ENCODE data around the gene ZFYVE27.
A peak's percentile ranks its signal among the peaks of the same experiment; 100 is the strongest.

The ZFYVE27 gene

DNA sequence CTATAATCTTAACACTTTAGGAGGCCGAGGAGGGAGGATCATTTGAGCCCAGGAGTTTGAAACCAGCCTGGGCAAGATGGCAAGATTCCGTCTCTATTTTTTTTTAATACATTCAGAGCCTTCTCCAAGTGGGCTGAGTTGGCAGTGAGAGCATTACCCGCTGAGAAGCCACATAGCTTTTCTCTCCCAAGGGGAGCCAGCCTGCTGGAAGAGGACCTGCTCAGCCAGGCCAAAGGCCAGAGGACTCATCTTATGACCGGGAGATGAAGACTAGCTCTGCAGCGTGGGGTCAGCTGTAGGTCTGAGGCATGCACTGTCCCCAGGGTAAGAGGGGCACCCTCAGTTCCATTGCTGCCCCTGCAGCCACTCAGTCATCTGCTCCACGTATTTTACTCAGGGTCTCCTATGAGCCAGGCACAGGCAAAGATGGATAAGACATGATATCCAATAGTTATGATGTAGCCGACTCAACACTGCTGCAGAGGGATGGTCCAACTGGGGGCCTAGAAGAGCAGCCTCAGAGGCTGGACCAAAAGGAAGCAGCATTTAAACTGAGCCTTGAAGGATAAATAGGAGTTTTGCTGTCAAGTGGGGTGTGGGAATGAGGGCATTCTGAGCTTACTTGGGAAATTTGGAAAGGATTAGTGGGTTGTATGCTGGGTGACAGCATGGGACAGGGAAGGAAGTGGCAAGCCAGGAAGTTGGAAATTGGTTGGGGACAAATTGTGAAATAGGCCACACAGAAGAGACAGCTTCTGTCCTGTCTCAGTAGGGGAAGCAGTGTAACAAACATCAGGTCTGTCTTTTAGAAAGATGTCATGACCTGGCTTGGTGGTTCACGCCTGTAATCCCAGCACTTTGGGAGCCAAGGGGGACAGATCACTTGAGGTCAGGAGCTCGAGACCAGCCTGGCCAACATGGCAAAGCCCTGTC, 25.0 kb upstream of the ZFYVE27 start:
- ATAC-seq (no peak), DNase-seq (ENCODE audit: low spot score in 2 of 2) (no peak)
- Mint-ChIP-seq H3K36me3 (no peaks in the 10 kb centered on the region), H3K27ac (no peak overlapping the region), H3K4me1 (peaks cover 13% of the 10 kb centered on the region), H3K9me3 (no peaks in the 10 kb centered on the region), H3K4me3 (peak overlapping the region; percentile 95)

DNA sequence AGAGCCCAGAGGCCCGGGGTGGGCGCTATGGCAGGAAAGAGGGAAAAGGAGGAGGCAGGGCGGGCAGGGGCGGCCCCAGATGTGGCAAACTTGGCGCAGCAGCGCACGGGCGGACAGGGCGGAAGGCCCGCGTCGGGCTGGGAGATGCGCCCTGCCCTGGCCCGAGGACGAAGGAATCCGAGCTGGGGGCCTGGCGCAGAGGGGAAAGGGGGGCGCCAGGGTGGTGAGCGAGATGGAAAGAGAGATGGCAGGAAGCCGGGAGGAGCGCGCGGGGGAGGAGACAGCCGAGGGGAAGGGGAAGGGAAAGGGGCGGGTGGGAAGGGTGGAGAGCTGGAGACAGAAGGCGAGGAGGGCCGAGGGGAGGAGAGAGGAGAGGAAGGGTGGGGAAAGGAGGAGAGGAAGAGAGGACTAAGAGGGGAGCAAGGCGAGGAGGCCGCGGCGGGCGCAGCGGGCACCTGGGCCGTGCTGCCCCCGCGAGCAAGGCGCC, 23.5 kb upstream of the ZFYVE27 start, which contains the start of gene MARVELD1:
TSS of gene MARVELD1 (plus strand) at position 392 of the 487 bp plus-strand sequence. CDS start 147 bp downstream, outside the sequence.
- no peak for ATAC-seq
- peaks cover 13% of the 10 kb centered on the region for H3K4me1 Mint-ChIP-seq
- no peak for DNase-seq (ENCODE audit: low spot score in 2 of 2)
- H3K9me3 Mint-ChIP-seq = no peaks in the 10 kb centered on the region
- no peaks in the 10 kb centered on the region for H3K36me3 Mint-ChIP-seq
- H3K4me3 Mint-ChIP-seq = peak within 1 kb of the TSS; percentile 95
- peak within 1 kb of the TSS; percentile 88 for H3K27ac Mint-ChIP-seq

DNA sequence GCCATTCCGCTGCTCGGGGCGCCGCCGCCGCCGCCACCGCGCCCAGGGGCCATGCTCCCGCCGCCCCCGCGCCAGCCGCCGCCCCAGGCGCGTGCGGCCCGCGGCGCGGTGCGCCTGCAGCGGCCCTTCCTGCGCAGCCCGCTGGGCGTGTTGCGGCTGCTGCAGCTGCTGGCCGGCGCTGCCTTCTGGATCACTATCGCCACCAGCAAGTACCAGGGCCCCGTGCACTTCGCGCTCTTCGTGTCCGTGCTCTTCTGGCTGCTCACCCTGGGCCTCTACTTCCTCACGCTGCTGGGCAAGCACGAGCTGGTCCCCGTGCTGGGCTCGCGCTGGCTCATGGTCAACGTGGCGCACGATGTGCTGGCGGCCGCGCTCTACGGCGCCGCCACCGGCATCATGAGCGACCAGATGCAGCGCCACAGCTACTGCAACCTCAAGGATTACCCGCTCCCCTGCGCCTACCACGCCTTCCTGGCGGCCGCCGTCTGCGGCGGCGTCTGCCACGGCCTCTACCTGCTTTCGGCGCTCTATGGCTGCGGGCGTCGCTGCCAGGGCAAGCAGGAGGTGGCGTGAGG, 23.0 kb upstream of the ZFYVE27 start:
- peak overlapping the region; percentile 95 for H3K4me3 Mint-ChIP-seq

DNA sequence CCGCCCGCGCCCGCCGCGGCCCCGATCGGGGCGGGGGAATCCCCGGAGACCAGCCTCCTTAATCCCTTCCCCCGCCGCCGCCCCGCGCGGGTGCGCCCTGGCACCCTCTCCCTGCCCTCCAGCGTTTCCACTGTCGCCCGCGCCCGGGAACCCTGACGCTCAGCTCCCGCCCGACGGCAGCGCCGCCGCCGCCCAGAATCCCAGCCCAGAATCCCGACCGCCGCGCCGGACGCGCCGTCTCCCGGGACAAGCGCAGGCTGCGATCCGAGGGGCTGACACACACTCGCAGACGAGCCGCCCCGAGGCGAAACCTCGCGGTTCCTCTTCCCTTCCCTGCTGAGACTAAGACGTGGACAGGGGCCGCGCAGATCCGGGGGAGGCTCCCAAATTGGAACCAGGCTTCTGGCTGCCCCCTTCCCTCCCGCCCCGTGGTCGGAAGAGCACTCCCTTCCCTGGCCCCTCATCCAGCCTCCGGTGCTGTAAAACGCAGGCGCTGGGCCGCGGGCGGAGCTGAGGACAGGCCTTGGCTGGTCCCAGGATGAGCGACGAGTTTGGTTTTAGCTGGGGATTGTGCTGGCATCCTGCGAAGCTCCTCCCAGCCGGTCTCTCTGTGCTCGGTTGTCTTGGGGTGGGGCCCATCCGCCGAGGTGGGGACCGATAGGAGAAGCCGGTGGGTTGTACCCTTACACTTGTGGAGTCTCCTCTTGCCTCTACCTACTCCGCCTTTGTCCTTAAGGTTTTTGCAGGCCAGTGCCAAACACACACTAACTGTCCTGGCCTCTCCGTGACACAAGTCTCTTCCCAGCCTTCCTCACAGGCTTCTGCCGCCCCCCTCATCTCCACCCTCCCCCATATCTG, 22.3 kb upstream of the ZFYVE27 start:
- peak; percentile 65 for ATAC-seq
- DNase-seq (ENCODE audit: low spot score in 2 of 2) = no peak
- Mint-ChIP-seq H3K9me3 (no peaks in the 10 kb centered on the region), H3K4me3 (peak overlapping the region; percentile 95), H3K4me1 (peaks cover 13% of the 10 kb centered on the region), H3K36me3 (no peaks in the 10 kb centered on the region), H3K27ac (peak overlapping the region; percentile 88)

More for the DNA sequence above, 23.0 kb upstream of the ZFYVE27 start:
- Mint-ChIP-seq H3K27ac (peak overlapping the region; percentile 88), H3K4me1 (peaks cover 13% of the 10 kb centered on the region), H3K36me3 (no peaks in the 10 kb centered on the region), H3K9me3 (no peaks in the 10 kb centered on the region)
- ATAC-seq (peak; percentile 83), DNase-seq (ENCODE audit: low spot score in 2 of 2) (peak; percentile 43 to 68)

DNA sequence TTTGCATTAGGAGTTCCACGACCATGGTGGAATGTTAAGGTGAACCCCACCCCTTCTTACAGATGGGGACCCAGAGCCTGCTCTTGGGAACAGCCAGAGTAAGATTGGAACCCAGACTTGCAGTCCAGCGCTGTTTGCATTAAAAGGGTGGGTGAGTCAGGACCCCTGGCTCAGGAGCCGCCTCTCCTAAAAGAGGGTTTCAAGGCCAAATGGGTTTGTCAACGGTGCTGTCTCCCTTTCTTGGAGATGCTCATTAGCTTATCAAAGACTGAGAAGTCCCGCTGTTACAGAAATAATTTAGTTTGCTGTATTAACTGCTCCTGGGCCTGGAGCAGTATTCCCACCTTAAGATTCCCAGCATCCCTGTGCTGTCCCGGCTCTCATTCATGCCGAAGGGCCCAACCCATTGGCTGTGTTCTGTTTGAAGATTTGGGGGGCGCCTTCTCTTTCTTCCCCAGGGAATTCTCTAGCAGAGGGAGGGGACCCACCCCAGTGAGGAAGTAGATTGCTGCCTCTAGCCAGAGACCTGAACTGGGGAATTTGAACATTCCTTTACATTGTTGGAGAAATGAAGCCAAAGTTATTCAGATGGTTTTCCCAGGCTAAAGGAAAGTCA, 21.6 kb upstream of the ZFYVE27 start:
- H3K4me3 Mint-ChIP-seq = peak overlapping the region; percentile 95
- DNase-seq (ENCODE audit: low spot score in 2 of 2) (no peak), ATAC-seq (no peak)
- no peaks in the 10 kb centered on the region for H3K9me3 Mint-ChIP-seq
- no peak overlapping the region for H3K27ac Mint-ChIP-seq
- peaks cover 13% of the 10 kb centered on the region for H3K4me1 Mint-ChIP-seq
- H3K36me3 Mint-ChIP-seq = no peaks in the 10 kb centered on the region

DNA sequence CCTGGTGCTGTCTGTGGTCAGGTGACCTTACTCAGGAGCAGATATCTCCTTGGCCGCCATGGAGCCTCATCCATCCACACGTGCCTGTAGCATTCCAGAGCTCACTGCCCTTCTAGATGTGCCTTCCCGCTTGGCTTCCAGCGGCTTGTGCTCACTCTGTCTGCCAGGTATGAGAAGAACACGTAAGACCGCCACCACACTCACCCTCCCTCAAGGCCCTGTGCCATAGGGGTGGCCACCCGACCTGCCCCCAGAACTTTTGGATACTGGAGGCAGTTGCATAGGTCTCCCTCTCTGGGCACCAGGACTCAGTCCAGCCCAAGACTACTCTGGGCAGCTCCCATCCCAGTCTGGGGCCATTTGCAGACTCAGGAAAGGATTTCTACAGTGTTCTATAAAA, 19.3 kb upstream of the ZFYVE27 start:
- no peaks in the 10 kb centered on the region for H3K36me3 Mint-ChIP-seq

DNA sequence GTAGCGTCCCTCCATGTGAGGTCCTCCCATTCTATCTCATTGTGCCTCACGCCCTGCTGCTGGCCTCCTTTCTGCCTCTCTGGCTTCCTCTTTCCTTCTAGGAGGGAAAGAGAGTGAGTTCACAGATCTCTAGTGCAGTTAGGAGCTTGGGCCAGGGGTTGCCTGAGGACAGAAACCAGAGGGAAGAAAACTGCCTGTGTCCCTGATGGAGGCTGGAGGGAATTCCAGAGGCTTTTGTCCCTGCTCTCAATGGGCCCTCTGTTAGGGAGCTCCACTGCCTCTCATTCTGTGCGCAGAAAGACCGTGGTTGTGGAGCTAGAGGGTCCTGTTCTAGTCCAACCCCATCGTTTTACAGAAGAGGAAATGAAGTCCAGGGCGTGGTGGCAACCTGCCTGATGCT, 18.8 kb upstream of the ZFYVE27 start:
- no peaks in the 10 kb centered on the region for H3K9me3 Mint-ChIP-seq
- no peak overlapping the region for H3K4me3 Mint-ChIP-seq

More for the DNA sequence above, 19.3 kb upstream of the ZFYVE27 start:
- Mint-ChIP-seq H3K9me3 (no peaks in the 10 kb centered on the region), H3K4me1 (peaks cover 12% of the 10 kb centered on the region), H3K27ac (peak overlapping the region; percentile 24), H3K4me3 (no peak overlapping the region)
- DNase-seq (ENCODE audit: low spot score in 2 of 2) = no peak
- ATAC-seq = no peak

DNA sequence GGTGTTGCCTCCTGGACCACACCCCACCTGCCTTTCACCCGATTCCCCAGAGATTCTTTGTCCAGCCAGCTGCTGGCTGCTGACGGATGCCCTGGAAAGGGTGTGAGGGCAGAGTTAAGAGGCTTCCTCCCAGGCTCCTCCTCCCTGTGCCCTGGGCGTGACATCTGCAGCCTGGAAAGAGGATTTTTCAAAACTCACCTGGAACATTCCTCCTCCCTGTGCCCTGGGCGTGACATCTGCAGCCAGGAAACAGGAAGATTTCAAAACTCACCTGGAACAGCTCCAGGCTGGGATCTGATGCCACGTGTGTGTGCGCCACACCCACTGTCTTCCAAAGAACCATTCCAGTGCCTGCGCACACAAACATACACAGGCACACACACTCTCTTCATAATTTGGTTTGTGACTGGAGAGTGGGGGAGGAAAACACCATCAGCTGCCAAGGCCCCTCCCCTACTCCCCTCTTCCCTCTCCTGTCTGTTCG, 18.2 kb upstream of the ZFYVE27 start:
- no peaks in the 10 kb centered on the region for H3K9me3 Mint-ChIP-seq
- no peak overlapping the region for H3K4me3 Mint-ChIP-seq
- DNase-seq (ENCODE audit: low spot score in 2 of 2) (no peak), ATAC-seq (no peak)
- H3K4me1 Mint-ChIP-seq = peaks cover 6% of the 10 kb centered on the region
- H3K27ac Mint-ChIP-seq = no peak overlapping the region
- no peaks in the 10 kb centered on the region for H3K36me3 Mint-ChIP-seq

More for the DNA sequence above, 18.8 kb upstream of the ZFYVE27 start:
- peak overlapping the region; percentile 24 for H3K27ac Mint-ChIP-seq
- ATAC-seq = no peak
- no peaks in the 10 kb centered on the region for H3K36me3 Mint-ChIP-seq
- no peak for DNase-seq (ENCODE audit: low spot score in 2 of 2)
- H3K4me1 Mint-ChIP-seq = peaks cover 7% of the 10 kb centered on the region

DNA sequence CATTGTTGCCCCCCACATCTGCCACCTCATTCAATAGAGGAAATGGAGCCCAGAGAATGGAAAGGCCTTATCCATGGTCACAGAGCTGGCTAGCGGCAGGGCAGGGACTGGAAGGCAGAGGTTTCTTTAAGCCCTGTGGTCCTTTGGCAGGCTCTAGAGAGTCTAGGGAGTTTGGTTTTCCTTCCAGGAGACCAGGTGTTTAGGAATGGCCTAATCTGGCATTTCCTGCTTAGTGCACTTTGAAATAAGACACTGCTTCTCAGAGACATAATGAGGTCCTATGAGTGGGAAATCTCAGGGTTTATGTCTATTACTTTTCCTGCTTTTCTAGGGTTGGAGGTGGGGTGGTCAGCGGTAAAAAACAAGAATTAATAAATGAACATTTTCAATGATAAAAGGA, 17.3 kb upstream of the ZFYVE27 start:
- ATAC-seq = no peak
- Mint-ChIP-seq H3K4me3 (no peak overlapping the region), H3K27ac (no peak overlapping the region), H3K36me3 (no peaks in the 10 kb centered on the region), H3K9me3 (no peaks in the 10 kb centered on the region), H3K4me1 (no peaks in the 10 kb centered on the region)
- no peak for DNase-seq (ENCODE audit: low spot score in 2 of 2)

DNA sequence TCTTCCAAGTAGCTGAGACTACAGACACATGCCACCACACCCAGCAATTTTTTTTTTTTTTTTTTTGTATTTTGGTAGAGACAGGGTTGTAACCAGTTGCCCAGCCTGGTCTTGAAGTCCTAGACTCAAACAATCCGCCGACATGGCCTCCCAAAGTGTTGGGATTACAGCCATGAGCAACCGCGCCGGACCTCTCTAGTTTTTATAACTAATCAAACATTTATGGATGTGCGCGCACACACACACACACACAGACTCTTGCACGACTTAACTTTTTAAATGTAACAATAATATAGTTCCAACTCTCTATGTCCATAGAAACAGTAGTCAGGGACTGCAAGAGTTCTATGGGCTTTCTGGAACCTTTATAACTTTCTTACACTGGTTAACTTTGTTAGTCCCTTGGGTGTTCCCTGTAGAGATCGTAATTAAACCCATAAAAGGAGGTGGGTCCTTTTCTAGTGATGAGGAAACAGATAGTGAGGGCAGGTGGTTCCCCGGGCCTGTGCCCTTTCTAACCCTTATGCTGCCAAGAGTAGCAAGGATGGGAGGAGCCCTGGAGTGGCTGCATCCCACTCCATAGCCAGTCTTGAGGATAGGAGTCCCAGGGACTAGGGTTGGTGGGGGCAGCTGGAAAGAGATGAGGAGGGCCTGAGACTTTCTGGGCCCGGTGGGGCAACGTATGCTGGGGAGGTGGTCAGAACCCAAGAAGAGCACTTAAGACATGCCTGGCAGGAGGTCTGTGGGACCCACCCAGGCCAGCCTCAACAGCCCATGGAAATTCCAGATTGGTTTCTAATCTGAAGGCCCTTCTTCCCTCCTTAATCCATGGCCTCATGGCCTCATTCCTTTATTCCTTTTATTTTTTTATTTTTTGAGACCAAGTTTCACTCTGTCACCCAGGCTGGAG, 14.8 kb upstream of the ZFYVE27 start:
- Mint-ChIP-seq H3K4me1 (peaks cover 6% of the 10 kb centered on the region), H3K27ac (no peak overlapping the region), H3K36me3 (no peaks in the 10 kb centered on the region), H3K4me3 (no peak overlapping the region), H3K9me3 (no peaks in the 10 kb centered on the region)
- DNase-seq (ENCODE audit: low spot score in 2 of 2) (no peak), ATAC-seq (no peak)

DNA sequence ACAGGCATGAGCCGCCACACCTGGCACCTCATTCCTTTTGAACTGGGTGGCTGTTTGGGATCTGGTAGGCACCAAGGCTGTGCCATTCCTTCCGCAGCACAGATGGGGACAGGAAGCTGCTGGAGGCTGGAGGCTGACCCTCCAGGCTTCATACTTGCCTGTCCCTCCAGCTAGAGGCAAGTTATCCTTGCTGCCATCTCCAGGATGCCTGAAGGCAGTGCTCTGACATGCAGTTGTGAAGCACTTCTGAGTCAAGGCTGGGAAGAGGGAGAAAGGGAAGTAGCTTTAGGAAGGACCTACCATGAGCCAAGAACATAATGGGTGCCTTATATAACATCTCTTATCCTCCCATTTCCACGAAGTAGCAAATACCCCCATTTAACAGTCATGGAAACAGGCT, 13.9 kb upstream of the ZFYVE27 start:
- H3K4me1 Mint-ChIP-seq = peaks cover 6% of the 10 kb centered on the region

DNA sequence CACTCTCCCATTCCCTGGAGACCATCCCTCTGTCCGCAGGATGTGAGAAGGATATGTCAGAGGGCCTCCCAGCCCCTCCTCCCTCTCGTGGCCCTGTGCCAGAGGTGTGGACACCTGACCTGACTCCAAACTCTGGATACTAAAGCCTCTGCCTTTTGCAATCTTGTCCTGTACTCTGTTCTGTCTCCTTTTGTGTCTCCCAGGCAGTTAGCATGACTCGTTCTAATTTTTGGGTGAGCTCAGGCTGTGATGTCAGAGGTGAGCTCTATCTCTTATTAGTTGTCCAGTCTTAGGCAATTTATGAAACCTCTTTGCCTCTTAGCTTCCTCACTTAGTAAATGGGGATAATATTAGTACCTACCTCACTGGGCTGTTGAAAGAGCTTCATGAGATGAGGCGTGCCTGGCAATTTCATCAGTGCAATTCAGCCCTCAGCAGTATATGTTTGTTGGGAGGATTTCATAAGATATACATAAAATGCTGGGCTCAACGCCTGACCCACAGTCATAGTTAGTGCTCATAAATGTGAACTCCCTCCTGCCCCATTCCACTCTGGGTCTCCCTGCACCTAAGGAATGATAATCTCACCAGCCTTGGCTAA, 12.5 kb upstream of the ZFYVE27 start:
- DNase-seq (ENCODE audit: low spot score in 2 of 2) = no peak
- no peaks in the 10 kb centered on the region for H3K9me3 Mint-ChIP-seq
- ATAC-seq = no peak
- H3K36me3 Mint-ChIP-seq = no peaks in the 10 kb centered on the region
- peaks cover 6% of the 10 kb centered on the region for H3K4me1 Mint-ChIP-seq
- no peak overlapping the region for H3K27ac Mint-ChIP-seq
- H3K4me3 Mint-ChIP-seq = no peak overlapping the region

More for the DNA sequence above, 13.9 kb upstream of the ZFYVE27 start:
- ATAC-seq (no peak), DNase-seq (ENCODE audit: low spot score in 2 of 2) (no peak)
- Mint-ChIP-seq H3K9me3 (no peaks in the 10 kb centered on the region), H3K36me3 (no peaks in the 10 kb centered on the region), H3K27ac (no peak overlapping the region), H3K4me3 (no peak overlapping the region)

DNA sequence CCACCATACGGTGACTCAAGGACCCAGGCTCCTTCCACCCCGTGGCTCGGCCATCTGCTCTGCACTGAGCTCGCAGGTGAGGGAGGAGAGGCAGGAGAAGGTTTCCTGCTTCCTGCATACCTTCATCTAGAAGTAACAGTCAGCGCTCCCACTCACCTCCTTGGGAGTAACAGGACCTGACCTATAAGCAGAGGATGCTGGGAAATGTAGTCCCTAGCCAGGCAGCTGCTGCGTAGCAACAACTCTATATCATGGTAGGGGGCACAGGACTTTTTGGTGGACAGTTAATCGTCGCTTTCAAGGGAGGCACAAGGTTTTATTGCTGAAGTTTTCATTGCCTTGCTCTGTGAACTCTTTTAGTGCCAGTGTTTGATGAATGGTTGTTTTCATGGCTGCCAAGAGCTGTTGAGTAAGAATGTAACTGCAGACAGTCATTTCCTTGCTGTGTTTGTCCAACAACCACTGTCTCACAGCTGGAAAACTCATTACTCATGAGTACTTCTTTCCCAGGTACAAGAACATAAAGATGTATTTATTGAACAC, 10.2 kb upstream of the ZFYVE27 start:
- H3K36me3 Mint-ChIP-seq = no peaks in the 10 kb centered on the region
- DNase-seq (ENCODE audit: low spot score in 2 of 2) (no peak), ATAC-seq (peak; percentile 84)
- H3K4me3 Mint-ChIP-seq = no peak overlapping the region
- H3K4me1 Mint-ChIP-seq = peaks cover 6% of the 10 kb centered on the region
- H3K27ac Mint-ChIP-seq = no peak overlapping the region
- no peaks in the 10 kb centered on the region for H3K9me3 Mint-ChIP-seq

Data from stimulated activated effector memory CD8-positive, alpha-beta T cell treated with anti-CD3 and anti-CD28 coated beads, Interleukin-12 subunit alpha, Interleukin-12 subunit beta, amount 100 ng/mL, for 72 hours (primary cell).